Astrocyte of the cerebellum (primary cell): ENCODE data around the gene MRPL16.
"Not testable (repeated sequence)": the region's sequence is repeated elsewhere in the genome, so short reads cannot be mapped to it uniquely, and the experiment has no call there.

Source experiments
- DNase-seq: peaks from one replicate; pipeline ENCODE4 v3.0.0-alpha.2; 2011; ENCODE audit warnings: low read depth
- H3K4me3 ChIP-seq: 2 replicates; pipeline ENCODE4 v1.5.1; 2011; ENCODE audit warnings: mild to moderate bottlenecking, low read depth, low read length, moderate library complexity
- in situ Hi-C: cut with HindIII; loops from 2 replicates; pipeline ENCODE4 v1.10.0; 2017; ENCODE audit warnings: low sequenced_read_pairs
- TF ChIP-seq, protein P1 (sequence below): IDR thresholded peaks from 2 replicates; pipeline ENCODE4 v1.5.1; 2012; ENCODE audit warnings: low read length, low read depth, moderate library complexity, mild to moderate bottlenecking; ENCODE audit errors: missing control alignments

Gene MRPL16

GRCh38 chr11:59829358-59829757, 18.8 kb upstream of the MRPL16 start:
- H3K4me3 ChIP-seq = no peak overlapping the region
- TF ChIP-seq, protein P1, sequence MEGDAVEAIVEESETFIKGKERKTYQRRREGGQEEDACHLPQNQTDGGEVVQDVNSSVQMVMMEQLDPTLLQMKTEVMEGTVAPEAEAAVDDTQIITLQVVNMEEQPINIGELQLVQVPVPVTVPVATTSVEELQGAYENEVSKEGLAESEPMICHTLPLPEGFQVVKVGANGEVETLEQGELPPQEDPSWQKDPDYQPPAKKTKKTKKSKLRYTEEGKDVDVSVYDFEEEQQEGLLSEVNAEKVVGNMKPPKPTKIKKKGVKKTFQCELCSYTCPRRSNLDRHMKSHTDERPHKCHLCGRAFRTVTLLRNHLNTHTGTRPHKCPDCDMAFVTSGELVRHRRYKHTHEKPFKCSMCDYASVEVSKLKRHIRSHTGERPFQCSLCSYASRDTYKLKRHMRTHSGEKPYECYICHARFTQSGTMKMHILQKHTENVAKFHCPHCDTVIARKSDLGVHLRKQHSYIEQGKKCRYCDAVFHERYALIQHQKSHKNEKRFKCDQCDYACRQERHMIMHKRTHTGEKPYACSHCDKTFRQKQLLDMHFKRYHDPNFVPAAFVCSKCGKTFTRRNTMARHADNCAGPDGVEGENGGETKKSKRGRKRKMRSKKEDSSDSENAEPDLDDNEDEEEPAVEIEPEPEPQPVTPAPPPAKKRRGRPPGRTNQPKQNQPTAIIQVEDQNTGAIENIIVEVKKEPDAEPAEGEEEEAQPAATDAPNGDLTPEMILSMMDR = no peak
- no peak for DNase-seq
- in situ Hi-C loops = no loop called here

- in situ Hi-C loops = no loop called here
- TF ChIP-seq, protein P1 = peak; percentile 56
- no peak for DNase-seq
- H3K4me3 ChIP-seq = no peak overlapping the region
Measured at GRCh38 chr11:59822989-59823566, 12.5 kb upstream of the MRPL16 start.

DNA sequence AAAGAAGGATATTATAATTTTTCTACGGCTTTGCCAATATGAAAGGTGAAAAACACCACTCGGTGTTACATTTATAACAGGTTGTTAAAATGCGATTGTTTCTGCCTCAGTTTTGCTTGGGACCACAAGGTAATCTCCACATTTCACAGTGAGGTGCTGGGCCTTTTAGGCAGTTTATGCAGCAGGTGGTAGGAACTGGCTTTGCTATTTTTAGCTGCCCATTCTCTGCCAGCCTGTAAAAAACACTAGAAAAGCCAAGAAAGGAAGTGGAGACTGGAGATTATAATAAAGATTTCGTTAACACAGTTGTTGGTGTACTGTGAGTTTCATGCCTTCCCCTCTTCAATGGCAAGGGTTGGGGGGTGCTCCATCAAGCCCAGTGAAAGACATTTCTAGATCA, 8.0 kb upstream of the MRPL16 start:
- DNase-seq = no peak
- in situ Hi-C loops = no loop called here
- TF ChIP-seq, protein P1 = no peak

GRCh38 chr11:59816434-59816833, 5.9 kb upstream of the MRPL16 start:
- in situ Hi-C loops, H3K4me3 ChIP-seq, DNase-seq: not testable (repeated sequence)

More for the DNA sequence above, 8.0 kb upstream of the MRPL16 start:
- H3K4me3 ChIP-seq = no peak overlapping the region

GRCh38 chr11:59815754-59816153, 5.2 kb upstream of the MRPL16 start:
- TF ChIP-seq, protein P1 = no peak
- H3K4me3 ChIP-seq = no peak overlapping the region
- DNase-seq = no peak
- in situ Hi-C loops = no loop called here

- in situ Hi-C loops = no loop called here
- DNase-seq = no peak
- no peak overlapping the region for H3K4me3 ChIP-seq
- TF ChIP-seq, protein P1 = no peak
Measured at GRCh38 chr11:59814021-59814420, 3.4 kb upstream of the MRPL16 start.

- TF ChIP-seq, protein P1 = no peak
- no peak overlapping the region for H3K4me3 ChIP-seq
- no peak for DNase-seq
- in situ Hi-C loops = no loop called here
Measured at GRCh38 chr11:59813364-59813763, 2.8 kb upstream of the MRPL16 start.
